LNCAP (cell line): ENCODE data around the gene KRTAP9-6.
"Not testable (repeated sequence)": the region's sequence is repeated elsewhere in the genome, so short reads cannot be mapped to it uniquely, and the experiment has no call there.

Experiments
- TF ChIP-seq, protein P1 (sequence below): fragments of 450-650 bp; IDR thresholded peaks from 2 replicates; pipeline ENCODE4 v1.5.1; 2017; ENCODE audit warnings: mild to moderate bottlenecking

KRTAP9-6 gene

DNA sequence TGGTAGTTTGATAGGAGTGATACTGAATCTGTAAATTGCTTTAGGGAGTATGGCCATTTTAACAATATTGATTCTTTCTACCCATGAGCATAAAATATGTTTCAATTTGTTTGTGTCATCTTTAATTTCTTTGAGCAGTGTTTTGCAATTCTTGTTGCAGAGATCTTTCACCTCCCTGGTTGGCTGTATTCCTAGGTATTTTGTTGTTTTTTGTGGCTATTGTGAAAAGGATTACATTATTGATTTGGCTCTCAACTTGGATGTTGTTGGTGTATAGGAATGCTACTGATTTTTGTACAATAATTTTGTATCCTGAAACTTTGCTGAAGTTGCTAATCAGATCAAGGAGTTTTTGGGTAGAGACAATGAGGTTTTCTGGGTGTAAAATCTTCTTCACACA lies 6.8 kb upstream of the KRTAP9-6 start:
- TF ChIP-seq, protein P1, sequence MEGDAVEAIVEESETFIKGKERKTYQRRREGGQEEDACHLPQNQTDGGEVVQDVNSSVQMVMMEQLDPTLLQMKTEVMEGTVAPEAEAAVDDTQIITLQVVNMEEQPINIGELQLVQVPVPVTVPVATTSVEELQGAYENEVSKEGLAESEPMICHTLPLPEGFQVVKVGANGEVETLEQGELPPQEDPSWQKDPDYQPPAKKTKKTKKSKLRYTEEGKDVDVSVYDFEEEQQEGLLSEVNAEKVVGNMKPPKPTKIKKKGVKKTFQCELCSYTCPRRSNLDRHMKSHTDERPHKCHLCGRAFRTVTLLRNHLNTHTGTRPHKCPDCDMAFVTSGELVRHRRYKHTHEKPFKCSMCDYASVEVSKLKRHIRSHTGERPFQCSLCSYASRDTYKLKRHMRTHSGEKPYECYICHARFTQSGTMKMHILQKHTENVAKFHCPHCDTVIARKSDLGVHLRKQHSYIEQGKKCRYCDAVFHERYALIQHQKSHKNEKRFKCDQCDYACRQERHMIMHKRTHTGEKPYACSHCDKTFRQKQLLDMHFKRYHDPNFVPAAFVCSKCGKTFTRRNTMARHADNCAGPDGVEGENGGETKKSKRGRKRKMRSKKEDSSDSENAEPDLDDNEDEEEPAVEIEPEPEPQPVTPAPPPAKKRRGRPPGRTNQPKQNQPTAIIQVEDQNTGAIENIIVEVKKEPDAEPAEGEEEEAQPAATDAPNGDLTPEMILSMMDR: no peak

DNA sequence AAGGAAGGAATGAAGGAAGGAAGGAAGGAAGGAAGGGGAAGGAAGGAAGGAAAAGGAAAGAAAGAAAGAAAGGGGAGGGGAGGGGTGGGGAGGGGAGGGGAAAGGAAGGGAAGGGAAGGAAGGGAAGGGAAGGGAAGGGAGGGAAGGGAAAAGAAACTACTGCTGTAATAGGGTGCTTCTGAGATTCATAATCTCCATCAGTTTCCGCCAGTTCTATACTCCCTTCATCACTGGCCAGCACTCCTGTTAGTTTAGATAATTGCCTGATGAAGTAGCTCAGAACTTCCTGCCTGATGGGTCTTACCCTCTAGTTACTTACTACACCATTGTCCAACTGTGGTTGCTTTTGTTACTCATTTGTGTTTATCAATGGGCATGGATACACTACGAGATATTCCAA lies 2.0 kb upstream of the KRTAP9-6 start:
- TF ChIP-seq, protein P1: no peak

- TF ChIP-seq, protein P1: no peak
These were observed 579 bp upstream of the KRTAP9-6 start for GRCh38 chr17:41264599-41264998.

- TF ChIP-seq, protein P1: no peak
These were observed 2.5 kb downstream of the KRTAP9-6 start for GRCh38 chr17:41267711-41268110.

GRCh38 chr17:41271858-41272257 lies 6.7 kb downstream of the KRTAP9-6 start:
- TF ChIP-seq, protein P1: no peak

DNA sequence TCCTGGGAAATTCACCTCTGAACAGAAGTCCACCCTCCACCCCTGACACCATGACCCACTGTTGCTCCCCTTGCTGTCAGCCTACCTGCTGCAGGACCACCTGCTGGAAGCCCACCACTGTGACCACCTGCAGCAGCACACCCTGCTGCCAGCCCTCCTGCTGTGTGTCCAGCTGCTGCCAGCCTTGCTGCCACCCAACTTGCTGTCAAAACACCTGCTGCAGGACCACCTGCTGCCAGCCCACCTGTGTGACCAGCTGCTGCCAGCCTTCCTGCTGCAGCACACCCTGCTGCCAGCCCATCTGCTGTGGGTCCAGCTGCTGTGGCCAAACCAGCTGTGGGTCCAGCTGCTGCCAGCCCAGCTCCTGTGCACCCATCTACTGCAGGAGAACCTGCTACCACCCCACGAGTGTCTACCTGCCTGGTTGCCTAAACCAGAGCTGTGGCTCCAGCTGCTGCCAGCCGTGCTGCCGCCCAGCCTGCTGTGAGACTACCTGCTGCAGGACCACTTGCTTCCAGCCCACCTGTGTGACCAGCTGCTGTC lies 10.5 kb downstream of the KRTAP9-6 start, which contains the start of gene KRTAP9-7:
KRTAP9-7 (plus strand) TSS at position 51 of the 543 bp plus-strand sequence; CDS start at position 51, 0 bp downstream.
- TF ChIP-seq, protein P1: not testable (repeated sequence)

DNA sequence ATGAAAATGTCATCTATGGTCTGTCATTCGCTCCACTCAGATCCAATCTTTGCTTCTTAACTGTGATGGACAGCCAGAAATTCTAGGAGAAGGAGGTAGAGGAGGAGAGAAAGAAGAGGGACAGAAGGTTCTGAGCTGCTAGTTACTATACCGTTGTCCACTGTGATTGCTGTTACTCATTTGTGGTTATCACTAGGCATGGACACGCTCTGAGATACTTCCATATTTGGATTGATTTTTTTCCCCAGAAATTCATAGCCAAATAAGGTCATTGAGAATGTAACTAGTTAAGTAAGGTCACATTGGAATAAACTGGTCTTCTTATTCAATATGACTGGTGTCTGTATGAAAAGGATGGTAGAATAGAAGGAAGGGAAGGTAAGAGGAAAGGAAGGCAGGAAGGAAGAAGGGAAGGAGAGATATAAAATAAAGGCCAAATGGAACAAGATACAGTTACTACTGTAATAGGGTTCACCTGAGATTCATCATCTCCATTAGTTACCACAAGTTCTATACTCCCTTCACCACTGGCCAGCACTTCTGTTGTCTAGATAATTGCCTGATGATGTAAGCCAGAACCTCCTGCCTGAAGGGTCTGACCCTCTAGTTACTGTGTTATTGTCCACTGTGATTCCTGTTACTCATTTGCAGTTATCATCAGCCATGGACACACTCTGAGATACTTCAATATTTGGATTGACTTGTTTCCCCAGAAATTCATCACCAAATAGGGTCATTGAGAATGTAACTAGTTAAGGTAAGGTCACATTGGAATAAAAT lies 13.2 kb downstream of the KRTAP9-6 start:
- TF ChIP-seq, protein P1: no peak
